Measurements from ENCODE around the gene PDXK.

PDXK gene

GRCh38 chr21:43745772-43746517 is 27.0 kb downstream of the PDXK start:
- DNase-seq = no peak

- no peak for DNase-seq
These were observed 29.7 kb downstream of the PDXK start for GRCh38 chr21:43748622-43749021.

- DNase-seq = no peak
These were observed 30.8 kb downstream of the PDXK start for GRCh38 chr21:43749651-43750262.

- no peak for DNase-seq
These were observed 31.6 kb downstream of the PDXK start for GRCh38 chr21:43750339-43751033.

- no peak for DNase-seq
These were observed 33.1 kb downstream of the PDXK start for GRCh38 chr21:43751955-43752591.

- DNase-seq = no peak
These were observed 34.0 kb downstream of the PDXK start for GRCh38 chr21:43752758-43753438.

GRCh38 chr21:43753439-43753799 is 34.5 kb downstream of the PDXK start:
- DNase-seq = no peak

- DNase-seq = no peak
These were observed 36.2 kb downstream of the PDXK start for GRCh38 chr21:43754948-43755781.

GRCh38 chr21:43755820-43756594 is 37.1 kb downstream of the PDXK start:
- no peak for DNase-seq

GRCh38 chr21:43757601-43758000 is 38.7 kb downstream of the PDXK start:
- DNase-seq = no peak

GRCh38 chr21:43758111-43758641 is 39.2 kb downstream of the PDXK start:
- DNase-seq = no peak

GRCh38 chr21:43758811-43759210 is 39.9 kb downstream of the PDXK start:
- no peak for DNase-seq

GRCh38 chr21:43759651-43760050 is 40.7 kb downstream of the PDXK start:
- no peak for DNase-seq

GRCh38 chr21:43760391-43760958 is 41.5 kb downstream of the PDXK start:
- no peak for DNase-seq

- no peak for DNase-seq
These were observed 43.0 kb downstream of the PDXK start for GRCh38 chr21:43761886-43762285.

- DNase-seq = no peak
These were observed 43.6 kb downstream of the PDXK start for GRCh38 chr21:43762303-43763128.

- DNase-seq = no peak
These were observed 45.1 kb downstream of the PDXK start for GRCh38 chr21:43763901-43764523.

- no peak for DNase-seq
These were observed 45.9 kb downstream of the PDXK start for GRCh38 chr21:43764576-43765495.

All from NCI-H187 treated with DMSO at 0.1 percent for 48 hours (cell line).